Measurements from ENCODE around the gene ETV3.

DNA sequence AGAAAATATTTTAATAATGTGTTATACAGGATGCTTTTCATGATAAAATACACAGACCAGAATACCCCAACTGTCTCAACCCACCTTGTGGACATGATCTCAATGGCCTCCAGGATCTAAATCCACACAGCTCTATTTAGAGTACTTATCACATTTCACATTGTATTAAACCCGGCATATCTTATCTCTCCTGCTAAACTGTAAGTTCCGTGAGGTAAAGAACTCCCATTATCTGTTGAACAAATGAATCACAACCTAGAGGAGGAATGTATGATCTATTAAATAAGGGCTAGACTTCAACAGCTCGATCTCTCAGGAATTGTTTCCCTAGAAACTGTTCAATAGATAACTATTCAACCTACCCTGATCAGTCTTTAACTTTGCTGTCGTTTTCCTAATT lies 6.9 kb downstream of the ETV3 start:
- TF ChIP-seq ZSCAN29 (CRISPR knock-in tag; conservative IDR thresholded peaks at IDR 0.05): no peak
- TF ChIP-seq, protein P1, sequence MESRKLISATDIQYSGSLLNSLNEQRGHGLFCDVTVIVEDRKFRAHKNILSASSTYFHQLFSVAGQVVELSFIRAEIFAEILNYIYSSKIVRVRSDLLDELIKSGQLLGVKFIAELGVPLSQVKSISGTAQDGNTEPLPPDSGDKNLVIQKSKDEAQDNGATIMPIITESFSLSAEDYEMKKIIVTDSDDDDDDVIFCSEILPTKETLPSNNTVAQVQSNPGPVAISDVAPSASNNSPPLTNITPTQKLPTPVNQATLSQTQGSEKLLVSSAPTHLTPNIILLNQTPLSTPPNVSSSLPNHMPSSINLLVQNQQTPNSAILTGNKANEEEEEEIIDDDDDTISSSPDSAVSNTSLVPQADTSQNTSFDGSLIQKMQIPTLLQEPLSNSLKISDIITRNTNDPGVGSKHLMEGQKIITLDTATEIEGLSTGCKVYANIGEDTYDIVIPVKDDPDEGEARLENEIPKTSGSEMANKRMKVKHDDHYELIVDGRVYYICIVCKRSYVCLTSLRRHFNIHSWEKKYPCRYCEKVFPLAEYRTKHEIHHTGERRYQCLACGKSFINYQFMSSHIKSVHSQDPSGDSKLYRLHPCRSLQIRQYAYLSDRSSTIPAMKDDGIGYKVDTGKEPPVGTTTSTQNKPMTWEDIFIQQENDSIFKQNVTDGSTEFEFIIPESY (CRISPR knock-in tag; IDR thresholded peaks at IDR 0.05): no peak
